Ovary (tissue), 3 donors: ENCODE measurements around the gene CST3.

Experiments used
- POLR2A ChIP-seq: fragments of 450-650 bp; IDR thresholded peaks from one replicate; pipeline ENCODE4 v1.6.1; 2017; ENCODE audit warnings: antibody characterized with exemption, mild to moderate bottlenecking, moderate library complexity
- TF ChIP-seq, protein P1 (sequence below), 3 donors: fragments of 450-650 bp in 2 of 3; fragments of 200-600 bp in 1 of 3; IDR thresholded peaks; one replicate each; pipeline versions ENCODE4 v1.5.1 to v1.8.0; 2016 to 2022; ENCODE audit warnings: antibody characterized with exemption in 3 of 3, mild to moderate bottlenecking in 1 of 3
- donor health status: DM: no; HTN: no; CAD: no.

DNA sequence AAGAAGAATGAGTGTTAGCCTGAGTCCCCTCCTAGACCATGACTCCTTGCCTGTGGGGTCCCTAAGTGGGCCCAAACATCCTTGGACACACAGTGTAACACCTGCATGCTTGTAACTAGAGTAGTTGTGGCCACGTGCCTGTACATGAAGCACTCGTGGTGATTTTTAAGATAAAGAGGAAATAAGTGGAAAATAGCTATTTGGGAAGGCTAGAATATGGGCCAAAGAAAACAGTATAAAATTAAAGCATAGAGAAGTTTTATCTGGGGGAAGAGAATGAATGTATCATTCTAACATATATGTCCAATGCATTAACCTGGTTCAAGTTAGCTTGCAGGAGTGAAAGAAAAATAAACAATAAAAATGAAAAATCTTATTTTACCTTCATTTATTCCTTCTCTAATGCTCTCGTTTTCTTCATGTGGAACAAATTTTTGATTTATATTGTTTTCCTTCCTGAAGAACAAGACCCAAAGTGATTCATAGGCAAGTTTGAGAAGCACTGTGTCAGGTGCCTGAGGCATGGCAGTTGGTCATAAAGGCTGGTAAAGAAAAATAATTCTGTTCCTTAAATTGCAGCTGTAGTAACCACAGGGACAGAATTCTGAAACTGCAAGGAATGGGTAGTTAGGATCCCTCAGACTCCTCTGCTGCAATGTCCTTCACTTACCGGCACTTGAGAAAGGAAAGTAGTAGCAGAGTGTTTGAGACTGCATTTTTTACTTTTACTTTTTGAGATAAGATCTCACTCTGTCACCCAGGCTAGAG is 8.5 kb upstream of the CST3 start:
- TF ChIP-seq, protein P1, sequence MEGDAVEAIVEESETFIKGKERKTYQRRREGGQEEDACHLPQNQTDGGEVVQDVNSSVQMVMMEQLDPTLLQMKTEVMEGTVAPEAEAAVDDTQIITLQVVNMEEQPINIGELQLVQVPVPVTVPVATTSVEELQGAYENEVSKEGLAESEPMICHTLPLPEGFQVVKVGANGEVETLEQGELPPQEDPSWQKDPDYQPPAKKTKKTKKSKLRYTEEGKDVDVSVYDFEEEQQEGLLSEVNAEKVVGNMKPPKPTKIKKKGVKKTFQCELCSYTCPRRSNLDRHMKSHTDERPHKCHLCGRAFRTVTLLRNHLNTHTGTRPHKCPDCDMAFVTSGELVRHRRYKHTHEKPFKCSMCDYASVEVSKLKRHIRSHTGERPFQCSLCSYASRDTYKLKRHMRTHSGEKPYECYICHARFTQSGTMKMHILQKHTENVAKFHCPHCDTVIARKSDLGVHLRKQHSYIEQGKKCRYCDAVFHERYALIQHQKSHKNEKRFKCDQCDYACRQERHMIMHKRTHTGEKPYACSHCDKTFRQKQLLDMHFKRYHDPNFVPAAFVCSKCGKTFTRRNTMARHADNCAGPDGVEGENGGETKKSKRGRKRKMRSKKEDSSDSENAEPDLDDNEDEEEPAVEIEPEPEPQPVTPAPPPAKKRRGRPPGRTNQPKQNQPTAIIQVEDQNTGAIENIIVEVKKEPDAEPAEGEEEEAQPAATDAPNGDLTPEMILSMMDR (IDR thresholded peaks at IDR 0.05): no peak
- TF ChIP-seq POLR2A: no peak
